NOMO-1 (cell line): ENCODE data around the gene PCNX4.
A peak's percentile ranks its signal among the peaks of the same experiment; 100 is the strongest.
"Not testable (repeated sequence)": the region's sequence is repeated elsewhere in the genome, so short reads cannot be mapped to it uniquely, and the experiment has no call there.

Source experiments
- DNase-seq, 2 experiments: peaks; one replicate each; lab custom pipeline; 2025; ENCODE audit not compliant: unreplicated experiment in 2 of 2; lab: John Stamatoyannopoulos, UW

Gene PCNX4

GRCh38 chr14:60091550-60092525 is at the start of gene PCNX4:
Gene PCNX4 (plus strand): TSS chr14:60091923. CDS start chr14:60107639, 15,716 bp downstream.
- peak; percentile 96 to 97 for DNase-seq

- DNase-seq = not testable (repeated sequence)
These were observed 43.7 kb upstream of the PCNX4 start for GRCh38 chr14:60047976-60048375.

GRCh38 chr14:60051721-60052221 is 40.0 kb upstream of the PCNX4 start:
- no peak for DNase-seq

GRCh38 chr14:60058087-60058486 is 33.6 kb upstream of the PCNX4 start:
- DNase-seq = no peak

DNA sequence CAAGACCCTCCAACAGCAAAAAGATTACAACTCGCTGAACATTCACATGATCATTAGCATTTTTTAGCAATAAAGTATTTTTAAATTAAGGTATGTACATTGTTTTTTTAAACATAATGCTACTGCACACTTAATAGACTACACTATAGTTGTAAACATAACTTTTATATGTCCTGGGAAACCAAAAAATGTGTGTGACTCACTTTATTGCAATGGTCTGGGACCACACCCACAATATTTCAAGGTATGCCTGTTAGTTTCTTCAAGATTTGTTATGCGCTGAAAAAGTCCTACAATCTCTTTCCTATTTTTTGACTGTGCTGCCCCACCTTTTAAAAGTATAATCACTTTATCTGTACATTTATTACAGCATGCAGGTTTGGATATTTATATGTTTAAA is 30.4 kb upstream of the PCNX4 start:
- no peak for DNase-seq

DNA sequence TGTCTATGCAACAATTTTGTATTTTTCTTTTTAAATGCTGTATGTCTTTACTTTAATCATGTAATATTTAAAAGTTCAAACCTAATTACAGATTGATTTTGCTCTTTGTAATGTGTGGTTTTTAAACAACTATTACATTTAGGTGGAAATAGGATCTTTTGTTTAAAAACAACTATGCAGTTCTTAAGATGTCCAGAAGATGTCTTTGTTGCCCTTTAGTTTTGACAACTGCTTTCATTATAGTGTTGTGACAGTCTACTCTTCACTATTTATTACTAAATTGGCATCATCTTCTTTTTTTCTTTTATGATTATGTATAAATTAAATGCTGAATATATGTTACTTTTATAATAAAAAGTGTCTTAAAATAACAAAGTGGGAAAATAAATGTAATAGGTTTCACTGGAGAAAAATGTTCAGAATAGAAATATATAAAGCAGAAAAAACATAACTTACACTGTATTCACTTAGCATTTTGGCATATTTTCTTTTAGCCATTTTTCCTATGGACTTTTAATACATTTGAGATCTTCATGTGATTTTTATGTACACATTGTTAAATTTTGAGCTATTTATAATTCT is 27.1 kb upstream of the PCNX4 start:
- DNase-seq = peak; percentile 5 to 54

DNA sequence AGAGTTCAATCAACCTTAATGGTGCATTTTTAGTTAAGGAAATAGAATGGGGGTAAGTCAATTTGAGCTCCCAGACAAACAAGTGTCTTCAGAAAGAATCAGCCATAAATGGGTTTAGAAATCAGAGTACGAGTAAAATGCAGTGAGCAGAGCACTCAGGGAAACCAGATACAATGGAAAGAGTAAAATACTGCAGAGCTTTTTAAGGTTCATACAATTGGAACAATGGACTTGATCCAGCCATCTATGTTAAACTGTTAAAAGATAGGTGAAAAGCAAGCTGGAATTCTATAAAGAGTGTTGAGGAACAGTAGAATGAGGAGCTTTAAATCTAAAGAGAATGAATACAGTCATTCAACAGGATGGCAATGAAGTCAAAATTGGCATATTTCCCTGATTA is 23.8 kb upstream of the PCNX4 start:
- DNase-seq = no peak

GRCh38 chr14:60079723-60080122 is 12.0 kb upstream of the PCNX4 start:
- DNase-seq = no peak

- no peak for DNase-seq
These were observed 6.6 kb upstream of the PCNX4 start for GRCh38 chr14:60085085-60085484.

GRCh38 chr14:60085693-60086092 is 6.0 kb upstream of the PCNX4 start:
- DNase-seq = no peak

GRCh38 chr14:60087668-60088067 is 4.1 kb upstream of the PCNX4 start:
- no peak for DNase-seq

- DNase-seq = no peak
These were observed 2.5 kb upstream of the PCNX4 start for GRCh38 chr14:60089221-60089620.

GRCh38 chr14:60090864-60091519 is 731 bp upstream of the PCNX4 start:
- peak in 1 of 2 experiments; percentile 11 for DNase-seq

DNA sequence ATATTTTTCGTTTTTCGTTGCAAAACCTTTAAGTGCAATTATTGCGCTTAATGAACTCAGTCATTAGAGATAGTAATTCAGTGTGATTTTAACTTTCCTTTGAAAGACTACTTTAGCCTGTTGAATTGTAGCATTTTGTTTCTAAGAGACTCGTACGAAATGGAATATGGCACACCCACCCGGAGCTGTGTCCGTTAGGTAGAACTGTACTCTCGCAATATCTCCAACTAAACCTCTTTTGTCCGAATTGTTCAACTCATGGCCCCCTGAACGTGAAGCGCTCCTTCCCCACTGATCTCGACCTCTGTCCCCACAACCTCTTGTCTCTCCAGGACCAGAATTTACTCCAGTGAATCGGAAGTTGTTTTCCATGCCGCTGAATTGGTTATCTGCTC is 800 bp downstream of the PCNX4 start:
- DNase-seq = peak in 1 of 2 experiments; percentile 40

DNA sequence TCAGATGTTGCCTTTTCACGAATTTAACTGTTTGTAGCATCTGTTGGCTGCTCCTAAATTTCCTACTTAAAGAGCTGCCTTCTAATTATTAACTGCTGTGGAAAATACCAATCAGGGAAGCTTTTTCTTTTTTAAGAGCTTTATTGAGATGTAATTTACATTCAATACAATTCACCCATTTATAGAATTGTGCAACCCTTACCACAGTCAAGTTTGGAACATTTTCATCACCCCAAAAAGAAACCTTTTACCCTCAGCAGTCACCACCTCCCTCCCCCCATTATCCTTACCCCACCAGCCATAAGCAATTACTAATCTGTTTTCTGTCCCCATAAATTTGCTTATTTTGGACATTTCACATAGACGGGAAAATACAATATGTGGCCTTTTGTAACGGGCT is 1.4 kb downstream of the PCNX4 start:
- no peak for DNase-seq

- DNase-seq = no peak
These were observed 1.9 kb downstream of the PCNX4 start for GRCh38 chr14:60093606-60094005.

- DNase-seq = no peak
These were observed 2.7 kb downstream of the PCNX4 start for GRCh38 chr14:60094306-60094897.

DNA sequence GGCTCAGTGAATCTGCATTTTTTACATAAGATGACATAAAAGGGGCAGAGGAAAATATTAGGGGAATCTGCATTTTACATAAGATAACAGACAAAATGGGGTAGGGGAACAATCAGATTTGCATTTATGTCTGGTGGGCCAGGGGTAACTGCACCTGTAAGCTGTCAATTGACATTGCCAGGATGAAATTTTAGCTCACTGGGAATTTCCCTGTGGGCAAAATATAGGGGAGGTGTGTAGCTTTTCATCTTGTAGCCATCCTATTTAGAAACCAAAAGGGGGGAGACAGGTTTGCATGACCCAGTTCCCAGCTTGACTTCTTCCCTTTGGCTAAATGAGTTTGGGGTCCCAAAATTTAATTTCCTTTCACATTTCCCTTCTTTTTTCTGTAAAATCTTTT is 3.5 kb downstream of the PCNX4 start:
- no peak for DNase-seq

GRCh38 chr14:60095781-60096450 is 4.2 kb downstream of the PCNX4 start:
- no peak for DNase-seq

DNA sequence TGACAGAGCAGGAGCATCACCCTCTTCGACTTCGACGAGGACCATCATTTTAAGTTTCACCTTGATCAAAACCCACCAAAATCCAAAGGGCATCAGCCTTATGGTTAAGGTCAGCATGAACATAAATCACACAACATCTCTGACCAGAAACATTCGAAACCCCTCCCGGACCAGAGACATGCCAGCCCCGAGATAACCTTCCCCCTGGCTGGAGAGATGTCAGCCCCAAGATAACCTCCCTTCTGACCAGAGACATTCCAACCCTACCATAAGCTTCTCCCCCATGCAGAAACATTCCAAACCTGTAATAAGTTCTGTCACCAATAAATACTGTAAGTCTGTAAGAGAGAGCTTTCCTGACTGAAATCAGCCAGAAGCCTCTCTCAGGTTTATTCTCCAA is 6.3 kb downstream of the PCNX4 start:
- DNase-seq = no peak
